ENCODE data around the gene FUCA1.

Gene FUCA1

GRCh38 chr1:23889074-23889473, 21.0 kb upstream of the FUCA1 start:
- Histone ChIP-seq H3K4me1 (ENCODE audit: insufficient read depth, low read length) (no peaks in the 10 kb centered on the region), H3K4me3 (ENCODE audit: low read depth in 1 of 2, low read length in 2 of 2) (no peak overlapping the region), H3K27ac (ENCODE audit: low read depth, low read length) (no peak overlapping the region), H3K9ac (ENCODE audit: low read length) (no peak overlapping the region), H3K9me3 (ENCODE audit: low read length) (no peaks in the 10 kb centered on the region), H3K36me3 (ENCODE audit: insufficient read depth, low read length) (no peaks in the 10 kb centered on the region), H3K27me3 (ENCODE audit: control insufficient read depth in 1 of 2, insufficient read depth in 2 of 2, low read length in 2 of 2) (no peaks in the 10 kb centered on the region)

GRCh38 chr1:23885222-23885621, 17.1 kb upstream of the FUCA1 start:
- no peak overlapping the region for H3K27ac ChIP-seq (ENCODE audit: low read depth, low read length)
- H3K27me3 ChIP-seq (ENCODE audit: control insufficient read depth in 1 of 2, insufficient read depth in 2 of 2, low read length in 2 of 2): no peaks in the 10 kb centered on the region
- H3K4me3 ChIP-seq (ENCODE audit: low read depth in 1 of 2, low read length in 2 of 2): no peak overlapping the region
- no peak overlapping the region for H3K9ac ChIP-seq (ENCODE audit: low read length)
- no peaks in the 10 kb centered on the region for H3K4me1 ChIP-seq (ENCODE audit: insufficient read depth, low read length)
- no peaks in the 10 kb centered on the region for H3K36me3 ChIP-seq (ENCODE audit: insufficient read depth, low read length)
- H3K9me3 ChIP-seq (ENCODE audit: low read length): no peaks in the 10 kb centered on the region

DNA sequence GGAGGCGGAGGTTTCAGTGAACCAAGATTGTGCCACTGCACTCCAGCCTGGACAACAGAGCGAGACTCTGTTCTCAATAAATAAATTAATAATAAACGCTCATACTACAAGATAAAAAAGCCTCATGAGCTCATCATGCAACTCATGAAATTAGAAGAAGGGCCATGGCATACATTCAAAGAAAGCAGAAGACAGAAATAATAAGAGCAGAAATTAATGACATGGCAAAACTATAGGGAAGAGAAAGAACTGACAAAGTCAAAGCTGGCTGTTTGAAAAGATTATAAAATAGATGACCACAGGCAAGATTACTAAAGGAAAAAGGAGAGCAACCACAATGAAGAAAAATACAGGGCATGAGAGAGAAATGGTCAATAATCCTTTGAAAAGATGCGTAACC, 14.7 kb upstream of the FUCA1 start:
- H3K9ac ChIP-seq (ENCODE audit: low read length): no peak overlapping the region
- H3K4me1 ChIP-seq (ENCODE audit: insufficient read depth, low read length): no peaks in the 10 kb centered on the region
- no peaks in the 10 kb centered on the region for H3K9me3 ChIP-seq (ENCODE audit: low read length)
- no peaks in the 10 kb centered on the region for H3K27me3 ChIP-seq (ENCODE audit: control insufficient read depth in 1 of 2, insufficient read depth in 2 of 2, low read length in 2 of 2)
- H3K4me3 ChIP-seq (ENCODE audit: low read depth in 1 of 2, low read length in 2 of 2): no peak overlapping the region
- H3K36me3 ChIP-seq (ENCODE audit: insufficient read depth, low read length): no peaks in the 10 kb centered on the region
- H3K27ac ChIP-seq (ENCODE audit: low read depth, low read length): no peak overlapping the region

DNA sequence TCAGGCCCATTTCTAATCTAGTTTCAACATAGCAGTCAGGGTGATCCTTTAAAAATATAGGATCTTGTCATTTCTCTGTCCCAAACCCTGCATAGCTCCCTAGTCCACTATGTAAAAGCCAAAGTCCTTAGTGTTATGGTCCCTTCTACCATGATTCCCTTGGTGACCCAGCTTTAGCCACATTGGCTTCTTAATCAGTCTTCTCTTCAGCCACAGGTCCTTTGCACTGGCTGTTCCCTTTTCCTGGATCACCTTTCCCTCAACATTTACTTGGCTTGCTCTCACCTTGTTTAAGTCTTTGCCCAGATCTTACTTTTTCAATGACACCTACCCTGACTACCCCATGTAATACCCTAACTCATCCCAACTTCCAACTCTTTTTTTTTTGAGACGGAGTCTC, 11.7 kb upstream of the FUCA1 start:
- Histone ChIP-seq H3K9me3 (ENCODE audit: low read length) (no peaks in the 10 kb centered on the region), H3K4me1 (ENCODE audit: insufficient read depth, low read length) (no peaks in the 10 kb centered on the region), H3K27ac (ENCODE audit: low read depth, low read length) (no peak overlapping the region), H3K27me3 (ENCODE audit: control insufficient read depth in 1 of 2, insufficient read depth in 2 of 2, low read length in 2 of 2) (no peaks in the 10 kb centered on the region), H3K9ac (ENCODE audit: low read length) (no peak overlapping the region), H3K4me3 (ENCODE audit: low read depth in 1 of 2, low read length in 2 of 2) (no peak overlapping the region), H3K36me3 (ENCODE audit: insufficient read depth, low read length) (no peaks in the 10 kb centered on the region)

- Histone ChIP-seq H3K4me3 (ENCODE audit: low read depth in 1 of 2, low read length in 2 of 2) (no peak overlapping the region), H3K27ac (ENCODE audit: low read depth, low read length) (no peak overlapping the region), H3K9ac (ENCODE audit: low read length) (no peak overlapping the region), H3K36me3 (ENCODE audit: insufficient read depth, low read length) (no peaks in the 10 kb centered on the region), H3K4me1 (ENCODE audit: insufficient read depth, low read length) (no peaks in the 10 kb centered on the region), H3K9me3 (ENCODE audit: low read length) (no peaks in the 10 kb centered on the region), H3K27me3 (ENCODE audit: control insufficient read depth in 1 of 2, insufficient read depth in 2 of 2, low read length in 2 of 2) (no peaks in the 10 kb centered on the region)
Measured at GRCh38 chr1:23878668-23879067, 10.6 kb upstream of the FUCA1 start.

GRCh38 chr1:23875382-23875781, 7.3 kb upstream of the FUCA1 start:
- no peak overlapping the region for H3K27ac ChIP-seq (ENCODE audit: low read depth, low read length)
- H3K4me1 ChIP-seq (ENCODE audit: insufficient read depth, low read length): no peaks in the 10 kb centered on the region
- no peaks in the 10 kb centered on the region for H3K27me3 ChIP-seq (ENCODE audit: control insufficient read depth in 1 of 2, insufficient read depth in 2 of 2, low read length in 2 of 2)
- H3K36me3 ChIP-seq (ENCODE audit: insufficient read depth, low read length): no peaks in the 10 kb centered on the region
- H3K9me3 ChIP-seq (ENCODE audit: low read length): no peaks in the 10 kb centered on the region
- no peak overlapping the region for H3K4me3 ChIP-seq (ENCODE audit: low read depth in 1 of 2, low read length in 2 of 2)
- no peak overlapping the region for H3K9ac ChIP-seq (ENCODE audit: low read length)

- Histone ChIP-seq H3K9ac (ENCODE audit: low read length) (no peak overlapping the region), H3K4me3 (ENCODE audit: low read depth in 1 of 2, low read length in 2 of 2) (no peak overlapping the region), H3K27me3 (ENCODE audit: control insufficient read depth in 1 of 2, insufficient read depth in 2 of 2, low read length in 2 of 2) (no peaks in the 10 kb centered on the region), H3K4me1 (ENCODE audit: insufficient read depth, low read length) (peaks cover 2% of the 10 kb centered on the region), H3K9me3 (ENCODE audit: low read length) (no peaks in the 10 kb centered on the region), H3K27ac (ENCODE audit: low read depth, low read length) (no peak overlapping the region), H3K36me3 (ENCODE audit: insufficient read depth, low read length) (no peaks in the 10 kb centered on the region)
Measured at GRCh38 chr1:23872421-23872820, 4.3 kb upstream of the FUCA1 start.

DNA sequence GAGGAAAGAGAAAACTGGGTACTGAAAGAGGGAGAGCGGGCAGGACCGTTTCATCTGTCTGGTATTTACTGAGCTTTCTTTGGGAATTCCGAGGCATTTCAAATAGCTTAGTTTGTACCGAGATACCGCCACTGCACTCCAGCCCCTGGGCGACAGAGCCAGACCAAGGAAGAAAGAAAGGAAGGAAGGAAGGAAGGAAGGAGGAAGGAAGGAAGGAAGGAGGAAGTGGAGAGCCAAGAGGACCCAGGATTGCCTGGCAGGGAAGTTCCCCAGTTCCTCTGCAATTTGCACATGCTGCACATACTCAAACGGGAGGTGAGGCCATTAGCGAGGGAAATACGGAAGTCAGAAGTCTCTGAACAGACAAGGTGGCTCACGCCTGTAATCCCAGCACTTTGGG, 961 bp upstream of the FUCA1 start:
- Histone ChIP-seq H3K27ac (ENCODE audit: low read depth, low read length) (no peak overlapping the region), H3K9me3 (ENCODE audit: low read length) (no peaks in the 10 kb centered on the region), H3K4me3 (ENCODE audit: low read depth in 1 of 2, low read length in 2 of 2) (peak overlapping the region in 1 of 2 donors; percentile 80), H3K36me3 (ENCODE audit: insufficient read depth, low read length) (peaks cover 6% of the 10 kb centered on the region), H3K4me1 (ENCODE audit: insufficient read depth, low read length) (peaks cover 11% of the 10 kb centered on the region), H3K9ac (ENCODE audit: low read length) (no peak overlapping the region), H3K27me3 (ENCODE audit: control insufficient read depth in 1 of 2, insufficient read depth in 2 of 2, low read length in 2 of 2) (no peaks in the 10 kb centered on the region)

DNA sequence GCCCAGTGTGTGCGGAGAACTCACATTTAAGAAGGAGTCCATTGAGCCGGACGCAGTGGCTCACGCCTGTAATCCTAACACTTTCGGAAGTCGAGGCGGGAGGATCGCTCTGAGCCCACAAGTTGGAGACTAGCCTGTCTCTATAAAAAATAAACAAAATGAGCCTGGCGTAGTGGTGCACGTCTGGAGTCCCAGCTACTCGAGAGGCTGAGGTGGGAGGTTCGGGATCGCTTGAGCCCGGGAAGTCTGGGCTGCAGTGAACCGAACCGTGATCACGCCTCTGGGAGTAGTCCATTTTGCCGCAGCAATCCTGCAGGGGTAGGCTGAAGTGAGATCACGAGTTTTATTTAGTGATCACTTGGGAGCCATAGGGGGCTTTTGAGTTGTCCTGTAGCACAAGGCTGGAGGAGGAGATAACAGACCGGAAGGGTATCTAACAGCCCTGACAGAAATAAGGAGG, 497 bp upstream of the FUCA1 start:
- Histone ChIP-seq H3K4me3 (ENCODE audit: low read depth in 1 of 2, low read length in 2 of 2) (peak overlapping the region; percentile 80 to 92), H3K4me1 (ENCODE audit: insufficient read depth, low read length) (peaks cover 11% of the 10 kb centered on the region), H3K27me3 (ENCODE audit: control insufficient read depth in 1 of 2, insufficient read depth in 2 of 2, low read length in 2 of 2) (no peaks in the 10 kb centered on the region), H3K9me3 (ENCODE audit: low read length) (no peaks in the 10 kb centered on the region), H3K9ac (ENCODE audit: low read length) (peak overlapping the region; percentile 58), H3K27ac (ENCODE audit: low read depth, low read length) (peak overlapping the region; percentile 62), H3K36me3 (ENCODE audit: insufficient read depth, low read length) (peaks cover 6% of the 10 kb centered on the region)

DNA sequence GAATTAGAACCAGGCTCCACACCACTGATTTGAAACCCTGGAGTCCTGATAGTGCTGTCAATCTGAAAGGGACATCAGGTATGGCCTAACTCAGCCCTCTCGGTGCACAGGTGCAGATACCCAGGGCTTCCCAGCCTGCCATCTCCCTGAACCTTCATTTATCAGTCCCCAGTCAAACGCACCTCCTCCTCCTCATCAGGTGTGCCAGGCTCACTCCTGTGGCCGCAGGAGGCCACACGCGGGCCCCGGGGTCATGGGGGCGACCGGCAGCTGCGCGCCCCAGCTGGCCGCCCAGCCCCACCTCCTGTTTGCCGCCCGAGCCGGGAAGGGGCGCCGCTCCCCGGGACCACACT, 572 bp downstream of the FUCA1 start:
- Histone ChIP-seq H3K4me1 (ENCODE audit: insufficient read depth, low read length) (peaks cover 11% of the 10 kb centered on the region), H3K9ac (ENCODE audit: low read length) (peak overlapping the region; percentile 32), H3K9me3 (ENCODE audit: low read length) (no peaks in the 10 kb centered on the region), H3K27ac (ENCODE audit: low read depth, low read length) (peak overlapping the region; percentile 62), H3K4me3 (ENCODE audit: low read depth in 1 of 2, low read length in 2 of 2) (peak overlapping the region; percentile 80 to 92), H3K27me3 (ENCODE audit: control insufficient read depth in 1 of 2, insufficient read depth in 2 of 2, low read length in 2 of 2) (no peaks in the 10 kb centered on the region), H3K36me3 (ENCODE audit: insufficient read depth, low read length) (peaks cover 12% of the 10 kb centered on the region)

DNA sequence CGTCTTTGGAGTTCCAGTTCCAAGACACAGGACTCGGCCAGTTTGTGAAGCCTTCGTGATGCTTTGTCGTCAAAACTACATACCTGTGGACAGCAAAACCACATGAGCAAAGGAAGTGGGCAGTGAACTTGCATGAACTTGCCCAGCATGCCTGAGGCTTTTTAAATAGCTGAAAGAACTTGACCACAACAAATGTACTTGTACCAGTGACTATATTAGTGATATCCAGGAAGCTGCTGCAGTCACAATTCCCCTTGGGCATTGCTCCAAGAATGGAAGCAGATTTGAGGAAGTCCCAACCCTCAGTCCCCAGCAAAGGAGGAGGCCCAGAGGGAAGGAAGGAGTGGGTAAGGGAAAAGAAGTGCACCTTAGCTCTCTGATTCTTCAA, 2.6 kb downstream of the FUCA1 start:
- no peak overlapping the region for H3K27ac ChIP-seq (ENCODE audit: low read depth, low read length)
- H3K9ac ChIP-seq (ENCODE audit: low read length): no peak overlapping the region
- no peak overlapping the region for H3K4me3 ChIP-seq (ENCODE audit: low read depth in 1 of 2, low read length in 2 of 2)

DNA sequence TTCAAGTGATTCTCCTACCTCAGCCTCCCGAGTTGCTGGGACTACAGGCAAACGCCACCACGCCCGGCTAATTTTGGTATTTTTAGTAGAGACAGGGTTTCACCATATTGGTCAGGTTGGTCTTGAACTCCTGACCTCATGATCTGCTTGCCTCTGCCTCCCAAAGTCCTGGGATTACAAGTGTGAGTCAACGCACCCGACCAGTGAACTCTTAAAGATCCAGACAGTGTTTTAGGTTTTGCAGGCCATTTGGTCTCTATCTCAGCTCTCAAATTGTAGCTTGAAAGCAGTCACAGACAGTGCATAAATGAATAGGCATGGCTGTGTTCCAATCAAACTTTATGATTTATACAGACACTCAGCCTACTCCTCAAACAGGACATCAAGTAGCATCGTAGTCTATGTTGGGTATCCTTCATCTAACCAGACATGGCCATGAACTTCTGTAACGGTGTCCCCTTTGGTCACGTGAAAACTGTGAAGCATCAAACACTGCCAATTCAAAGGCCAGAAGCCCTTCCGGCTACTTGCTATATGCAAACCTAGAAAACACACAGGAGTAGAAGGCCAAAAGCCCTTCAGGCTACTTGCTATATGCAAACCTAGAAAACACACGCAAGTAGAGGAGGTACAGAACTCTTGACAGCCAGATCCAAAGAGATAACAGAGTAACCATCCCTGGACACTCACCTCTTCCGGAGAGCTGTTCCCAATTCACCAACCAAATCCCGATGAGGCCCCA, 3.1 kb downstream of the FUCA1 start:
- Histone ChIP-seq H3K27ac (ENCODE audit: low read depth, low read length) (no peak overlapping the region), H3K9me3 (ENCODE audit: low read length) (no peaks in the 10 kb centered on the region), H3K36me3 (ENCODE audit: insufficient read depth, low read length) (peaks cover 21% of the 10 kb centered on the region), H3K9ac (ENCODE audit: low read length) (no peak overlapping the region), H3K4me3 (ENCODE audit: low read depth in 1 of 2, low read length in 2 of 2) (no peak overlapping the region), H3K27me3 (ENCODE audit: control insufficient read depth in 1 of 2, insufficient read depth in 2 of 2, low read length in 2 of 2) (no peaks in the 10 kb centered on the region), H3K4me1 (ENCODE audit: insufficient read depth, low read length) (peaks cover 11% of the 10 kb centered on the region)

More for the DNA sequence above, 2.6 kb downstream of the FUCA1 start:
- H3K36me3 ChIP-seq (ENCODE audit: insufficient read depth, low read length): peaks cover 20% of the 10 kb centered on the region
- H3K27me3 ChIP-seq (ENCODE audit: control insufficient read depth in 1 of 2, insufficient read depth in 2 of 2, low read length in 2 of 2): no peaks in the 10 kb centered on the region
- H3K9me3 ChIP-seq (ENCODE audit: low read length): no peaks in the 10 kb centered on the region
- peaks cover 11% of the 10 kb centered on the region for H3K4me1 ChIP-seq (ENCODE audit: insufficient read depth, low read length)

Data from muscle layer of colon (tissue), 2 donors.